ENCODE measurements around the gene EPS8. TPM values are rescaled to one million over a fixed set of nuclear protein-coding genes. Genes with fewer than 3 reads are reported as not detected.
"Not testable (repeated sequence)": the region's sequence is repeated elsewhere in the genome, so short reads cannot be mapped to it uniquely, and the experiment has no call there.

Gene EPS8
- total RNA-seq, 1 donor from 2014 or later, result 0.89 TPM

DNA sequence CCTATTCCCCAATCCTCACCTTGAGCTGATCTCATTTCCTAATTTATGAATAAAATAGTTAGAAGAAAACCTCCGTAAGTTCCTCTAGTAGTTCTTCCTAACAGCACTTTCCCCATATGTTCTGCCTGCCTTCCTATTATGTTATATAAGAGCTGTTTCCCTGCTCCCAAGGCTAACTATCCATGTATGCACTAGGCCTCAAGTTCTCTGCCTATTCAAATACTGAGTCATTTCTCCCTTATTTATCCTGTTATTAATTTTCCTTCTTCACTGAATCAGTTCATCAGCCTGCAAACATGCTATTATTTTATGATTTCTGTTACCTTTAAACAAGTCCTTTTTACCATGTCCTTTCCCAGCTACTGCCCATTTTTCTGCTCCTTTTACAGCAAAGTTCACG lies 164.1 kb downstream of the EPS8 start:
- intact Hi-C loops (cut with micrococcal nuclease), result no loop called here
- POLR2A ChIA-PET, result no interaction called here
- Mint-ChIP-seq H3K36me3 (ENCODE audit: low read depth) (no peaks in the 10 kb centered on the region), H3K27ac (no peak overlapping the region), H3K27me3 (no peaks in the 10 kb centered on the region), H3K9me3 (no peaks in the 10 kb centered on the region), H3K4me1 (no peaks in the 10 kb centered on the region), H3K4me3 (no peak overlapping the region)
- TF ChIP-seq, protein P1, sequence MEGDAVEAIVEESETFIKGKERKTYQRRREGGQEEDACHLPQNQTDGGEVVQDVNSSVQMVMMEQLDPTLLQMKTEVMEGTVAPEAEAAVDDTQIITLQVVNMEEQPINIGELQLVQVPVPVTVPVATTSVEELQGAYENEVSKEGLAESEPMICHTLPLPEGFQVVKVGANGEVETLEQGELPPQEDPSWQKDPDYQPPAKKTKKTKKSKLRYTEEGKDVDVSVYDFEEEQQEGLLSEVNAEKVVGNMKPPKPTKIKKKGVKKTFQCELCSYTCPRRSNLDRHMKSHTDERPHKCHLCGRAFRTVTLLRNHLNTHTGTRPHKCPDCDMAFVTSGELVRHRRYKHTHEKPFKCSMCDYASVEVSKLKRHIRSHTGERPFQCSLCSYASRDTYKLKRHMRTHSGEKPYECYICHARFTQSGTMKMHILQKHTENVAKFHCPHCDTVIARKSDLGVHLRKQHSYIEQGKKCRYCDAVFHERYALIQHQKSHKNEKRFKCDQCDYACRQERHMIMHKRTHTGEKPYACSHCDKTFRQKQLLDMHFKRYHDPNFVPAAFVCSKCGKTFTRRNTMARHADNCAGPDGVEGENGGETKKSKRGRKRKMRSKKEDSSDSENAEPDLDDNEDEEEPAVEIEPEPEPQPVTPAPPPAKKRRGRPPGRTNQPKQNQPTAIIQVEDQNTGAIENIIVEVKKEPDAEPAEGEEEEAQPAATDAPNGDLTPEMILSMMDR (IDR thresholded peaks at IDR 0.05), result no peak
- no peak for DNase-seq
- ATAC-seq (ENCODE audit: low read depth), result no peak
- CTCF ChIA-PET, result no interaction called here

DNA sequence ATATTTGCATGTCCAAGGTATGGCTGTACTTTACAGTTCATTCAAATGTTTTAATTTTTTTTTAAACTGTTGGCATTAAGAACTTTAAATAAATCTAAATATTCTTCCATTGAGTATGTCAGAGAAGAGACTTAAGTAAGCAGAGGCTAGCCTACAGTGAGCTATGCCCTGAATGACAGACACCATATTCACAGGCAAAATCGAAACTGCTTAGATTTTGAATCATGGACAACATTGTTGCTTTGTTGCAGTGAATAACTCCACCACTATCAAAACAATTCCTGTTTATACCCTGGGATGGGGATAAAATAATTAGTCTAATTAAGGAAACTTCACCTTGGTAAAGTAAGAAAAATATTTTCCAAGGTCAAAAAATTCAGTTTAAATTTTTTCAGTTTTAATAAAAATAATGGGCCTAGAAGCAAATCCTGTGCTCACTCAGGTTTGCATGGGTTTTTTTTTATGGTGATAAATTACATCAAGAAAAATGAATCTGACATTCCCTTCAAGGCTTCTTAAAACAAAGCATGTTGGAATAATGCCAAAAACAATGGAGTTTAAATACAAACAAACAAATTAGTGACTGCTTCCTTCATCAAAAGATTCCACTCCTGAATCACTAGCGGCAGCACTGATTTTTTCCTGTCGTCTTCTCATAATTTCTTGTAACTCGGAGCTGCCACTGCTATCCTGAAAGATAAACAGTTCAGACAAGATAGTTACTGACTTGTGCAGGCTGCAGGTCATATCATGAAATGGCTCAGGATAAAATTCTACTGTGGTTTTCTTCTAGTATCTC lies 168.2 kb downstream of the EPS8 start:
- DNase-seq, result no peak

DNA sequence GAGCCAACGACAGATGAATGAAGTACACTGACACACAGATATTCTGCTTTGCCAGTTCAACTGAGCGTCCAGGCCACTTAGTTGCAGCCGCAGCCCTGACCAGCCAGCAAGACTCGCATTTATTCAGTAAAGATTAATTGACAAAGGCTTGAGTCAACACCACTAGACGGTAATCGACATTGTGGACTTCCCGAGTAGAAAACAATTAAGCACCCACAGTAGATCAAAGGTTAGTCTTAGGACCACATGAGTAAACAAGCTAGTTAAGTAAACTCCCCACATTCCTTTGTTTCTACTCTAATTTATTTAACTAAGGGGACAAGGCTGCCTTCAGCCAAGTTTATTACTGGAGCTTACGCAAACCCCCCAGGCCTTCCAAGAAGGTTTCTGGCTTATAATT lies 172.7 kb downstream of the EPS8 start:
- DNase-seq; H3K27ac Mint-ChIP-seq; H3K36me3 Mint-ChIP-seq (ENCODE audit: low read depth); H3K4me1 Mint-ChIP-seq; POLR2A ChIA-PET; ATAC-seq (ENCODE audit: low read depth); H3K9me3 Mint-ChIP-seq; CTCF ChIA-PET; intact Hi-C loops (cut with micrococcal nuclease); H3K4me3 Mint-ChIP-seq: not testable (repeated sequence)
- H3K27me3 Mint-ChIP-seq, result peaks cover 13% of the 10 kb centered on the region

More for the DNA sequence above, 168.2 kb downstream of the EPS8 start:
- ChIA-PET CTCF (no interaction called here), POLR2A (no interaction called here)
- peaks cover 11% of the 10 kb centered on the region for H3K27me3 Mint-ChIP-seq
- H3K36me3 Mint-ChIP-seq (ENCODE audit: low read depth), result no peaks in the 10 kb centered on the region
- no peak for ATAC-seq (ENCODE audit: low read depth)
- H3K4me3 Mint-ChIP-seq, result no peak overlapping the region
- intact Hi-C loops (cut with micrococcal nuclease), result no loop called here
- H3K4me1 Mint-ChIP-seq, result no peaks in the 10 kb centered on the region
- no peak overlapping the region for H3K27ac Mint-ChIP-seq
- no peaks in the 10 kb centered on the region for H3K9me3 Mint-ChIP-seq
- TF ChIP-seq, protein P1 (IDR thresholded peaks at IDR 0.05), result no peak

DNA sequence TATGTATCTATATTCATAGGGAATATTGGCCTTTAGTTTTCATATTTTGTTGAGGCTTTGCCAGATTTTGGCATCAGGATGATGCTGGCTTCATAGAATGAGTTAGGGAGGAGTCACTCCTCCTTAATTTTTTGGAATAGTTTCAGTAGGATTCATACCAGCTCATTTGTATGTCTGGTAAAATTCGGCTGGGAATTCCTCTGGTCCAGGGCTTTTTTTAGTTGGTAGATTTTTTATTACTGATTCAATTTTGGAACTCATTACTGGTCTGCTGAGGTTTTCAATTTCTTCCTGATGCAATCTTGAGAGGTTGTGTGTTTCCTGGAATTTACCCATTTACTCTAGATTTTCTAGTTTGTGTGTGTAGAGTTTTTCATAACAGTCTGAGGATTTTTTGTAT lies 175.2 kb downstream of the EPS8 start:
- intact Hi-C loops (cut with micrococcal nuclease), result no loop called here
- H3K4me3 Mint-ChIP-seq, result no peak overlapping the region
- peaks cover 3% of the 10 kb centered on the region for H3K9me3 Mint-ChIP-seq
- POLR2A ChIA-PET, result no interaction called here
- CTCF ChIA-PET, result no interaction called here
- TF ChIP-seq, protein P1 (IDR thresholded peaks at IDR 0.05), result no peak
- DNase-seq (no peak), ATAC-seq (ENCODE audit: low read depth) (no peak)
- H3K36me3 Mint-ChIP-seq (ENCODE audit: low read depth), result no peaks in the 10 kb centered on the region
- H3K27ac Mint-ChIP-seq, result no peak overlapping the region
- no peaks in the 10 kb centered on the region for H3K4me1 Mint-ChIP-seq
- peaks cover 5% of the 10 kb centered on the region for H3K27me3 Mint-ChIP-seq

DNA sequence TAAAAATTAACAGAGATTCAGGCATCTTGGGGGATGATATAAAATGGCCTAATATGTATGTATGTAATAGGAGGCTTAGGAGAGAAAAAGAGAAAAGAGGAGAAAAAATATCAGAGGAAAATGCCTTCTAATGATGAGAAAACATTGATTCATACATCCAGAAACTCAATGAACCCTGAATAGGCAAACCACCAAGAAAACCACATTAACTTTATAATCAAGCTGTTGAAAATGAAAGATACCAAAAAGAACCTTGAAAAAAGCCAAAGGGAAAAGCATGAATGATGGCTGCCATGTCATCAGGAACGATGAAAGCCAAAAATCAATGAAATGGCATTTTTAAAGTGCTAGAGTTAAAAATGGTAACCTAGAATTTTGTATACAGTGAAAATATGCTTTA lies 180.2 kb downstream of the EPS8 start:
- Mint-ChIP-seq H3K27ac (no peak overlapping the region), H3K36me3 (ENCODE audit: low read depth) (no peaks in the 10 kb centered on the region), H3K4me1 (no peaks in the 10 kb centered on the region), H3K9me3 (peaks cover 3% of the 10 kb centered on the region), H3K4me3 (no peak overlapping the region), H3K27me3 (no peaks in the 10 kb centered on the region)
- ChIA-PET POLR2A (interaction anchor here (0.7 kb wide), 1 partner anchor 54 kb away, joined by 3 read pairs; no protein-coding TSS in a partner anchor), CTCF (no interaction called here)
- intact Hi-C loops (cut with micrococcal nuclease), result no loop called here
- ATAC-seq (ENCODE audit: low read depth), result no peak
- no peak for DNase-seq
- TF ChIP-seq, protein P1 (IDR thresholded peaks at IDR 0.05), result no peak

DNA sequence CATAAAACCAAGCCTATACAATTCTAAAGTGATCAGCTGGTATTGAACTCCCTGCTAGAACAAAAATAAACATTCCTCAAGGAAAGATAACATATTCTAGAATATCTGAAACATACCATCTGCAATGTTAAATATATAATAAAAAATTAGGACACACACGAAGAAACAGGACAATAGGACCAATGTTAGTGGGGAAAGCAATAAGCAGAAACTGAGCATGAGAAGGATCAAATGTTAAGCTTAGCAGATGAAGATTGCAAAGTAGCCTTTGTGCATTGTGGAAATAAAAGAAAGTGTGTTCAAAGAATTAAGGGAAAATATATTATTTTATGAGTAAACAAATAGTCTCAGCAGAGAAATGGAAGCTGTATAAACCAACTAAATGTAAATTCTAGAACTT lies 180.8 kb downstream of the EPS8 start:
- H3K36me3 Mint-ChIP-seq (ENCODE audit: low read depth), result no peaks in the 10 kb centered on the region
- H3K4me3 Mint-ChIP-seq, result no peak overlapping the region
- ATAC-seq (ENCODE audit: low read depth) (no peak), DNase-seq (no peak)
- no peaks in the 10 kb centered on the region for H3K4me1 Mint-ChIP-seq
- POLR2A ChIA-PET, result no interaction called here
- peaks cover 3% of the 10 kb centered on the region for H3K9me3 Mint-ChIP-seq
- CTCF ChIA-PET, result no interaction called here
- intact Hi-C loops (cut with micrococcal nuclease), result no loop called here
- no peaks in the 10 kb centered on the region for H3K27me3 Mint-ChIP-seq
- TF ChIP-seq, protein P1 (IDR thresholded peaks at IDR 0.05), result no peak
- H3K27ac Mint-ChIP-seq, result no peak overlapping the region

Data from activated B cell treated with CpG ODN at 0.5 μM for 24 hours (primary cell).